Measurements from ENCODE around the gene NGLY1.
A peak's percentile ranks its signal among the peaks of the same experiment; 100 is the strongest.

Gene NGLY1

GRCh38 chr3:25783661-25784512 lies 644 bp upstream of the NGLY1 start:
- peak; percentile 64 for DNase-seq (ENCODE audit: low spot score)

- no peak for DNase-seq (ENCODE audit: low spot score)
Measured at GRCh38 chr3:25782636-25782937, 656 bp downstream of the NGLY1 start.

GRCh38 chr3:25781758-25782594 lies 1.3 kb downstream of the NGLY1 start:
- DNase-seq (ENCODE audit: low spot score): no peak

GRCh38 chr3:25781145-25781757 lies 2.0 kb downstream of the NGLY1 start:
- DNase-seq (ENCODE audit: low spot score): no peak

- DNase-seq (ENCODE audit: low spot score): no peak
Measured at GRCh38 chr3:25780618-25781017, 2.6 kb downstream of the NGLY1 start.

- no peak for DNase-seq (ENCODE audit: low spot score)
Measured at GRCh38 chr3:25775936-25776335, 7.3 kb downstream of the NGLY1 start.

GRCh38 chr3:25768851-25769250 lies 14.4 kb downstream of the NGLY1 start:
- DNase-seq (ENCODE audit: low spot score): no peak

GRCh38 chr3:25751725-25752124 lies 31.5 kb downstream of the NGLY1 start:
- no peak for DNase-seq (ENCODE audit: low spot score)

GRCh38 chr3:25751048-25751447 lies 32.2 kb downstream of the NGLY1 start:
- DNase-seq (ENCODE audit: low spot score): no peak

- DNase-seq (ENCODE audit: low spot score): no peak
Measured at GRCh38 chr3:25749031-25749581, 34.1 kb downstream of the NGLY1 start.

- no peak for DNase-seq (ENCODE audit: low spot score)
Measured at GRCh38 chr3:25748189-25748588, 35.1 kb downstream of the NGLY1 start.

GRCh38 chr3:25747033-25747432 lies 36.2 kb downstream of the NGLY1 start:
- no peak for DNase-seq (ENCODE audit: low spot score)

GRCh38 chr3:25744470-25744869 lies 38.8 kb downstream of the NGLY1 start:
- DNase-seq (ENCODE audit: low spot score): no peak

- no peak for DNase-seq (ENCODE audit: low spot score)
Measured at GRCh38 chr3:25728101-25728500, 55.1 kb downstream of the NGLY1 start.

- no peak for DNase-seq (ENCODE audit: low spot score)
Measured at GRCh38 chr3:25727316-25727715, 55.9 kb downstream of the NGLY1 start.

GRCh38 chr3:25725810-25726209 lies 57.4 kb downstream of the NGLY1 start:
- no peak for DNase-seq (ENCODE audit: low spot score)

GRCh38 chr3:25724948-25725645 lies 58.1 kb downstream of the NGLY1 start:
- DNase-seq (ENCODE audit: low spot score): no peak

- DNase-seq (ENCODE audit: low spot score): no peak
Measured at GRCh38 chr3:25723802-25724201, 59.4 kb downstream of the NGLY1 start.

- no peak for DNase-seq (ENCODE audit: low spot score)
Measured at GRCh38 chr3:25719321-25719720, 63.9 kb downstream of the NGLY1 start.

GRCh38 chr3:25713341-25713985 lies 69.8 kb downstream of the NGLY1 start:
- DNase-seq (ENCODE audit: low spot score): no peak

GRCh38 chr3:25711090-25711489 lies 72.2 kb downstream of the NGLY1 start:
- no peak for DNase-seq (ENCODE audit: low spot score)
